Measurements from ENCODE around the gene PRKCA.

The PRKCA gene

GRCh38 chr17:66448026-66448639 lies 145.7 kb downstream of the PRKCA start:
- no peaks in the 10 kb centered on the region for H3K9me3 ChIP-seq (ENCODE audit: control insufficient read depth, insufficient read depth, low read length)
- H3K9me2 ChIP-seq (replicated peaks; ENCODE audit: control insufficient read depth, low read length): no peaks in the 10 kb centered on the region
- TF ChIP-seq EZH2phosphoT487 (IDR thresholded peaks at IDR 0.05; ENCODE audit: borderline replicate concordance, low read length): no peak
- TF ChIP-seq CTCF (IDR thresholded peaks at IDR 0.05; ENCODE audit: low read depth, low read length, poor library complexity, severe bottlenecking): no peak
- no peaks in the 10 kb centered on the region for H3F3A ChIP-seq (ENCODE audit: control insufficient read depth, insufficient read depth)
- no peak overlapping the region for H3K4me3 ChIP-seq (ENCODE audit: low read length)
- no peaks in the 10 kb centered on the region for H4K20me1 ChIP-seq (ENCODE audit: control insufficient read depth, insufficient read depth, low read depth, low read length)
- H3K79me2 ChIP-seq (ENCODE audit: control insufficient read depth, low read length): peaks cover 14% of the 10 kb centered on the region
- H3K4me2 ChIP-seq (ENCODE audit: low read length): no peak overlapping the region
- H3K27me3 ChIP-seq (ENCODE audit: control insufficient read depth, low read length): no peaks in the 10 kb centered on the region
- H3K4me1 ChIP-seq (ENCODE audit: control insufficient read depth, low read length): peaks cover 52% of the 10 kb centered on the region
- no peak overlapping the region for H3K27ac ChIP-seq (ENCODE audit: low read depth, low read length)
- 0 out of 2 replicates have a peak, but pooled peaks cover 2% of the 10 kb centered on the region for H3K36me3 ChIP-seq (ENCODE audit: control insufficient read depth, low read length)

GRCh38 chr17:66449418-66449977 lies 147.1 kb downstream of the PRKCA start:
- Histone ChIP-seq H3K27me3 (ENCODE audit: control insufficient read depth, low read length) (no peaks in the 10 kb centered on the region), H3K27ac (ENCODE audit: low read depth, low read length) (no peak overlapping the region), H4K20me1 (ENCODE audit: control insufficient read depth, insufficient read depth, low read depth, low read length) (no peaks in the 10 kb centered on the region), H3K36me3 (ENCODE audit: control insufficient read depth, low read length) (0 out of 2 replicates have a peak, but pooled peaks cover 2% of the 10 kb centered on the region), H3K79me2 (ENCODE audit: control insufficient read depth, low read length) (peaks cover 11% of the 10 kb centered on the region), H3F3A (ENCODE audit: control insufficient read depth, insufficient read depth) (no peaks in the 10 kb centered on the region), H3K9me3 (ENCODE audit: control insufficient read depth, insufficient read depth, low read length) (no peaks in the 10 kb centered on the region), H3K4me2 (ENCODE audit: low read length) (no peak overlapping the region), H3K4me3 (ENCODE audit: low read length) (no peak overlapping the region), H3K4me1 (ENCODE audit: control insufficient read depth, low read length) (peaks cover 39% of the 10 kb centered on the region), H3K9me2 (replicated peaks; ENCODE audit: control insufficient read depth, low read length) (no peaks in the 10 kb centered on the region)
- no peak for TF ChIP-seq EZH2phosphoT487 (IDR thresholded peaks at IDR 0.05; ENCODE audit: borderline replicate concordance, low read length)

- Histone ChIP-seq H3K79me2 (ENCODE audit: control insufficient read depth, low read length) (peaks cover 9% of the 10 kb centered on the region), H3F3A (ENCODE audit: control insufficient read depth, insufficient read depth) (no peaks in the 10 kb centered on the region), H4K20me1 (ENCODE audit: control insufficient read depth, insufficient read depth, low read depth, low read length) (no peaks in the 10 kb centered on the region), H3K9me3 (ENCODE audit: control insufficient read depth, insufficient read depth, low read length) (no peaks in the 10 kb centered on the region), H3K36me3 (ENCODE audit: control insufficient read depth, low read length) (0 out of 2 replicates have a peak, but pooled peaks cover under 1% of the 10 kb centered on the region), H3K27me3 (ENCODE audit: control insufficient read depth, low read length) (no peaks in the 10 kb centered on the region), H3K27ac (ENCODE audit: low read depth, low read length) (no peak overlapping the region), H3K9me2 (replicated peaks; ENCODE audit: control insufficient read depth, low read length) (no peaks in the 10 kb centered on the region), H3K4me3 (ENCODE audit: low read length) (no peak overlapping the region), H3K4me2 (ENCODE audit: low read length) (no peak overlapping the region), H3K4me1 (ENCODE audit: control insufficient read depth, low read length) (peaks cover 31% of the 10 kb centered on the region)
- TF ChIP-seq EZH2phosphoT487 (IDR thresholded peaks at IDR 0.05; ENCODE audit: borderline replicate concordance, low read length): no peak
- no peak for TF ChIP-seq CTCF (IDR thresholded peaks at IDR 0.05; ENCODE audit: low read depth, low read length, poor library complexity, severe bottlenecking)
Measured at GRCh38 chr17:66450008-66450851, 147.8 kb downstream of the PRKCA start.

- TF ChIP-seq EZH2phosphoT487 (IDR thresholded peaks at IDR 0.05; ENCODE audit: borderline replicate concordance, low read length) (no peak), CTCF (IDR thresholded peaks at IDR 0.05; ENCODE audit: low read depth, low read length, poor library complexity, severe bottlenecking) (no peak)
- no peaks in the 10 kb centered on the region for H4K20me1 ChIP-seq (ENCODE audit: control insufficient read depth, insufficient read depth, low read depth, low read length)
- H3K36me3 ChIP-seq (ENCODE audit: control insufficient read depth, low read length): no peaks in the 10 kb centered on the region
- peaks cover 25% of the 10 kb centered on the region for H3K4me1 ChIP-seq (ENCODE audit: control insufficient read depth, low read length)
- no peaks in the 10 kb centered on the region for H3F3A ChIP-seq (ENCODE audit: control insufficient read depth, insufficient read depth)
- H3K4me2 ChIP-seq (ENCODE audit: low read length): no peak overlapping the region
- no peak overlapping the region for H3K27ac ChIP-seq (ENCODE audit: low read depth, low read length)
- H3K4me3 ChIP-seq (ENCODE audit: low read length): no peak overlapping the region
- no peaks in the 10 kb centered on the region for H3K9me3 ChIP-seq (ENCODE audit: control insufficient read depth, insufficient read depth, low read length)
- peaks cover 5% of the 10 kb centered on the region; the same call in 1 of the 2 replicates for H3K79me2 ChIP-seq (ENCODE audit: control insufficient read depth, low read length)
- H3K27me3 ChIP-seq (ENCODE audit: control insufficient read depth, low read length): no peaks in the 10 kb centered on the region
- H3K9me2 ChIP-seq (replicated peaks; ENCODE audit: control insufficient read depth, low read length): no peaks in the 10 kb centered on the region
Measured at GRCh38 chr17:66450852-66451158, 148.4 kb downstream of the PRKCA start.

Measured in DOHH2 (cell line).